A549 (cell line): ENCODE data around the gene IFTAP. TPM values are rescaled to one million over a fixed set of nuclear protein-coding genes. Genes with fewer than 3 reads are reported as not detected.

Experiments
- ATAC-seq, 2 experiments: fragments of 200-7000 bp in 1 of 2; fragments of >200 bp in 1 of 2; cut with Nextera tagmentation in 1 of 2; cut with Tn5 transposase in 1 of 2; 3 replicates each; pipeline versions ENCODE4 v1.8.0 to v1.9.1; 2018 to 2020; ENCODE audit warnings: mild to moderate bottlenecking in 1 of 2, moderate library complexity in 1 of 2
- CTCF ChIA-PET: fragments of 300-600 bp; sonication (Branson Sonifier 250); formaldehyde crosslinking; extraction: SDS; loops from one replicate; lab custom pipeline; 2021; ENCODE audit warnings: antibody characterized with exemption, inconsistent platforms; lab: Yijun Ruan, JAX
- POLR2A ChIA-PET: fragments of 350-600 bp; formaldehyde crosslinking; extraction: SDS; loops from one replicate; lab custom pipeline; 2021; ENCODE audit warnings: antibody characterized with exemption, inconsistent platforms; lab: Yijun Ruan, JAX
- DNase-seq, 2 experiments: peaks; one replicate each; pipeline versions ENCODE4 v3.0.0 to v3.0.0-alpha.2; 2011 to 2016; ENCODE audit warnings: low read depth in 1 of 2, low spot score in 1 of 2
- FAIRE-seq: peaks from 2 replicates; lab custom pipeline; 2011; peaks lifted over from hg19 to GRCh38; lab: Jason Lieb, UNC
- H3K27ac ChIP-seq, 2 experiments: fragments of >200 bp; sonication (Bioruptor Twin); formaldehyde crosslinking; 3 replicates each; pipeline ENCODE4 v1.5.1; 2016 to 2017
- H3K4me1 ChIP-seq: fragments of >200 bp; sonication (Bioruptor Twin); formaldehyde crosslinking; 3 replicates; pipeline ENCODE4 v1.6.1; 2016
- H3K4me2 ChIP-seq: fragments of >200 bp; sonication (Bioruptor Twin); formaldehyde crosslinking; 3 replicates; pipeline ENCODE4 v1.6.1; 2016
- H3K4me3 ChIP-seq: fragments of >200 bp; sonication (Bioruptor Twin); formaldehyde crosslinking; 3 replicates; pipeline ENCODE4 v1.5.1; 2016
- H3K9me3 ChIP-seq: fragments of >200 bp; sonication (Bioruptor Twin); formaldehyde crosslinking; 3 replicates; pipeline ENCODE4 v1.6.1; 2016
- CBX2 ChIP-seq: fragments of 200-600 bp; sonication (generic); IDR thresholded peaks from 2 replicates; pipeline ENCODE4 v1.6.1; 2016; ENCODE audit warnings: low read depth, mild to moderate bottlenecking, borderline replicate concordance
- E2F6 ChIP-seq: IDR thresholded peaks from 2 replicates; pipeline ENCODE4 v1.6.1; 2012; ENCODE audit warnings: low read depth, borderline replicate concordance
- EHF ChIP-seq: fragments of 250-450 bp; sonication (Bioruptor Pico); IDR thresholded peaks from 2 replicates; pipeline ENCODE4 v1.5.0; 2020; ENCODE audit warnings: mild to moderate bottlenecking
- EHMT2 ChIP-seq: fragments of 200-600 bp; sonication (generic); IDR thresholded peaks from 2 replicates; pipeline ENCODE4 v1.6.1; 2016; ENCODE audit warnings: antibody characterized with exemption, low read depth, mild to moderate bottlenecking, moderate library complexity
- ELK1 ChIP-seq: fragments of 150-350 bp; IDR thresholded peaks from 2 replicates; pipeline ENCODE4 v1.6.1; 2014; ENCODE audit warnings: low read depth, mild to moderate bottlenecking, low read length
- ESRRA ChIP-seq: fragments of 150-350 bp; IDR thresholded peaks from 2 replicates; pipeline ENCODE4 v1.6.1; 2014; ENCODE audit warnings: mild to moderate bottlenecking, low read length, borderline replicate concordance
- HDAC2 ChIP-seq: fragments of 200-600 bp; sonication (generic); IDR thresholded peaks from 2 replicates; pipeline ENCODE4 v1.6.1; 2016
- HOXA7 ChIP-seq: fragments of 250-450 bp; sonication (Bioruptor Pico); IDR thresholded peaks from 2 replicates; pipeline ENCODE4 v1.5.0; 2020; ENCODE audit warnings: mild to moderate bottlenecking, moderate library complexity
- HOXB13 ChIP-seq: fragments of 250-450 bp; sonication (Bioruptor Pico); IDR thresholded peaks from 2 replicates; pipeline ENCODE4 v1.5.0; 2020; ENCODE audit warnings: low read depth, mild to moderate bottlenecking, moderate library complexity
- HOXB5 ChIP-seq: fragments of 250-450 bp; sonication (Bioruptor Pico); IDR thresholded peaks from 2 replicates; pipeline ENCODE4 v1.5.0; 2020; ENCODE audit warnings: mild to moderate bottlenecking, moderate library complexity
- JUN ChIP-seq, 2 experiments: fragments of >200 bp; sonication (Bioruptor Twin); formaldehyde crosslinking; IDR thresholded peaks; 2 replicates in 1 of 2; 3 replicates in 1 of 2; pipeline ENCODE4 v1.6.1; 2016 to 2017
- JUNB ChIP-seq: fragments of >200 bp; sonication (Bioruptor Twin); formaldehyde crosslinking; IDR thresholded peaks from 2 replicates; pipeline ENCODE4 v1.6.1; 2016
- NFE2L2 ChIP-seq: fragments of 150-350 bp; conservative IDR thresholded peaks from 2 replicates; pipeline ENCODE4 v1.6.1; 2014; ENCODE audit warnings: low read length
- PHF8 ChIP-seq: fragments of 200-600 bp; sonication (generic); IDR thresholded peaks from 2 replicates; pipeline ENCODE4 v1.6.1; 2016; ENCODE audit warnings: low read depth, mild to moderate bottlenecking, antibody characterized with exemption, moderate library complexity, borderline replicate concordance
- POLR2A ChIP-seq: IDR thresholded peaks from 2 replicates; pipeline ENCODE4 v1.6.1; 2012; ENCODE audit warnings: mild to moderate bottlenecking, low read length
- RARB ChIP-seq: fragments of 250-450 bp; sonication (Bioruptor Pico); IDR thresholded peaks from 2 replicates; pipeline ENCODE4 v1.8.0; 2021; ENCODE audit warnings: mild to moderate bottlenecking, moderate library complexity
- REST ChIP-seq: fragments of 200-600 bp; sonication (generic); IDR thresholded peaks from 2 replicates; pipeline ENCODE4 v1.6.1; 2016; ENCODE audit warnings: antibody characterized with exemption, mild to moderate bottlenecking, moderate library complexity
- SREBF2 ChIP-seq: fragments of 450-650 bp; IDR thresholded peaks from 2 replicates; pipeline ENCODE4 v1.6.1; 2014; ENCODE audit warnings: mild to moderate bottlenecking, moderate library complexity
- TFCP2L1 ChIP-seq: fragments of 250-450 bp; sonication (Bioruptor Pico); IDR thresholded peaks from 2 replicates; pipeline ENCODE4 v1.5.0; 2021; ENCODE audit warnings: mild to moderate bottlenecking
- TP53 ChIP-seq: fragments of 250-450 bp; sonication (Bioruptor Pico); IDR thresholded peaks from 2 replicates; pipeline ENCODE4 v1.5.0; 2021; ENCODE audit warnings: mild to moderate bottlenecking, moderate library complexity
- ZFP36 ChIP-seq: fragments of 450-650 bp; IDR thresholded peaks from 2 replicates; pipeline ENCODE4 v1.6.1; 2014; ENCODE audit warnings: borderline replicate concordance; ENCODE audit not compliant: partially characterized antibody
- ZSCAN20 ChIP-seq: fragments of 250-450 bp; sonication (Bioruptor Pico); IDR thresholded peaks from 2 replicates; pipeline ENCODE4 v1.8.0; 2022; ENCODE audit warnings: mild to moderate bottlenecking, moderate library complexity
- whole genome bisulfite sequencing: methylation state at CpG from one replicate; pipeline ENCODE4 v1.1.6; 2017; ENCODE audit errors: missing lambda C conversion rate; 5-methylcytosine and 5-hydroxymethylcytosine counted together
- polyA plus RNA-seq, 4 experiments: library from polyadenylated mRNA; depleted of rRNA in 3 of 4; stranded (reverse); fragments of >200 nt; fragmentation: RNase III in 1 of 4; extraction: RNeasy Plus Mini Kit Qiagen cat#74134 plus additional on column Dnase treatment in 1 of 4; gene quantifications; 2 replicates in 3 of 4; 3 replicates in 1 of 4; pipeline ENCODE4 v1.2.3, GENCODE V29; 2011 to 2017
- TF ChIP-seq, protein P1 (sequence below): IDR thresholded peaks from 2 replicates; pipeline ENCODE4 v1.6.1; 2012

IFTAP gene
- polyA plus RNA-seq, 2 of the 4 experiments (the other 2 are of a cell fraction), result 34.7 to 52.4 TPM

DNA sequence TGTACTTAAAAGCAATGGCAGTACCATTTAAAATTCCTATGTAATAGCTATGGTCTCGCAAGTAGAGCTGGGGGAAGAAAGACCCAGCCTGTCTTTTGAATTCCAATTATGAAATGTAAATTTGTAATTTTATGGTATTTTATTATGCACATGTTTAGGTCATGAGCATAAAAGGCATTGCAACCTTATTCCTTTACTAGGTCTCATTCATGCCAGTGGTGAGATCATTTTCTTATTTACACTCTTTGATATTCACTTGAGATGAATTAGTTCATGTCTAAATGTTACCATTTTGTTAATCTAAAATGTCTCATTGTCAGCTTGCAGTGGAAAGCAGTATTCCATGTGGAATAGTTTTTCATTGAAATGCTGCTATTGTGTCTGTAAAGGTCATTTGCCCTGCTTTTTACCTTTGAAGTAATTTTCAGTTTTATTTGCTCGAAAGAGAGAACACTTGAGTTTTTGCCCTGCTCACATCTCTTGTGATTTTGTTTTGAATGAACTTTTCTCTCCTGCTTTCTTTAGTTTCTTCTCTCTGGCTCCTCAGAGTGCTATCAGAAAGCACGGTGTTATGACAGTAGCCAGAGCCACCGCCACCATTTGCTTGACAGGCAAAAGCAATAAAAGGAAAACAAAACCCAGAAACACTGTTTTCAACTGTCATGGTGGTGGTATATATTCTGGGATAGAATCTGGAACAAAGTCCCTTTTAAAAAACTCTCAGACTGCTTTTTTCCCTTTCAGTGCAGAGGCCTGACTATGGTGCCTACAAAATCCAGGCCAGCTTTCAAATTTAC, 41.0 kb downstream of the IFTAP start:
- FAIRE-seq (no peak), DNase-seq (no peak), ATAC-seq (no peak)
- POLR2A ChIA-PET, result no interaction called here
- no peak overlapping the region for H3K27ac ChIP-seq
- CTCF ChIA-PET, result interaction anchor here (0.7 to 1.0 kb wide), 2 partner anchors 7 to 71 kb away, joined by 3 to 4 read pairs; no protein-coding TSS in a partner anchor
- no peak overlapping the region for H3K4me2 ChIP-seq
- no peak for TF ChIP-seq SREBF2
- no peak for TF ChIP-seq NFE2L2
- no peak for TF ChIP-seq ESRRA
- TF ChIP-seq ZSCAN20, result no peak
- no peak for TF ChIP-seq HOXA7
- TF ChIP-seq TP53 (CRISPR knock-in tag), result no peak
- TF ChIP-seq E2F6, result no peak
- no peak for TF ChIP-seq JUN (IDR thresholded peaks at IDR 0.05)
- TF ChIP-seq CBX2, result no peak
- no peak for TF ChIP-seq EHF
- TF ChIP-seq HOXB5 (CRISPR knock-in tag), result no peak
- TF ChIP-seq HDAC2, result no peak
- WGBS, result 67% methylated on average over 4 of the region's 4 CpGs
- H3K4me1 ChIP-seq, result no peaks in the 10 kb centered on the region
- H3K9me3 ChIP-seq, result no peaks in the 10 kb centered on the region
- H3K4me3 ChIP-seq, result no peak overlapping the region

GRCh38 chr11:36638556-36638955, 44.3 kb downstream of the IFTAP start:
- FAIRE-seq (no peak), DNase-seq (no peak), ATAC-seq (no peak)
- CTCF ChIA-PET, result no interaction called here
- Histone ChIP-seq H3K27ac (no peak overlapping the region), H3K4me1 (no peaks in the 10 kb centered on the region), H3K4me3 (no peak overlapping the region), H3K4me2 (no peak overlapping the region), H3K9me3 (no peaks in the 10 kb centered on the region)
- WGBS, result 63% methylated on average over 2 of the region's 2 CpGs
- TF ChIP-seq RARB (CRISPR knock-in tag), result no peak
- no peak for TF ChIP-seq HOXB13 (CRISPR knock-in tag)
- TF ChIP-seq HDAC2, result no peak
- no peak for TF ChIP-seq ZFP36
- TF ChIP-seq JUN (IDR thresholded peaks at IDR 0.05), result no peak
- TF ChIP-seq, protein P1, sequence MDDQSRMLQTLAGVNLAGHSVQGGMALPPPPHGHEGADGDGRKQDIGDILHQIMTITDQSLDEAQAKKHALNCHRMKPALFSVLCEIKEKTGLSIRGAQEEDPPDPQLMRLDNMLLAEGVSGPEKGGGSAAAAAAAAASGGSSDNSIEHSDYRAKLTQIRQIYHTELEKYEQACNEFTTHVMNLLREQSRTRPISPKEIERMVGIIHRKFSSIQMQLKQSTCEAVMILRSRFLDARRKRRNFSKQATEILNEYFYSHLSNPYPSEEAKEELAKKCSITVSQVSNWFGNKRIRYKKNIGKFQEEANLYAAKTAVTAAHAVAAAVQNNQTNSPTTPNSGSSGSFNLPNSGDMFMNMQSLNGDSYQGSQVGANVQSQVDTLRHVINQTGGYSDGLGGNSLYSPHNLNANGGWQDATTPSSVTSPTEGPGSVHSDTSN, result no peak
- TF ChIP-seq POLR2A, result no peak
- TF ChIP-seq ELK1, result no peak
- TF ChIP-seq JUNB, result no peak
- TF ChIP-seq TFCP2L1 (CRISPR knock-in tag), result no peak
- TF ChIP-seq REST, result no peak
- no peak for TF ChIP-seq EHMT2
- TF ChIP-seq EHF, result no peak
- no peak for TF ChIP-seq PHF8
- POLR2A ChIA-PET, result no interaction called here
